GM12875 (cell line): ENCODE data around the gene DCAF12L1.

Source experiments
- H3K4me3 ChIP-seq: one replicate; pipeline ENCODE4 v1.5.1; 2011; ENCODE audit warnings: low read depth, low read length, control low read depth
- CTCF ChIP-seq: IDR thresholded peaks from 2 replicates; pipeline ENCODE4 v1.5.1; 2011; ENCODE audit warnings: low read depth, mild to moderate bottlenecking, control low read depth, inconsistent platforms, low read length, moderate library complexity, borderline replicate concordance; ENCODE audit not compliant: insufficient read depth

The DCAF12L1 gene

GRCh38 chrX:126552313-126553022 is at the start of gene DCAF12L1:
DCAF12L1 (minus strand) TSS chrX:126552814; CDS start chrX:126552608, 206 bp downstream.
- no peak for TF ChIP-seq CTCF
- H3K4me3 ChIP-seq: no peak within 1 kb of the TSS

- no peak for TF ChIP-seq CTCF
These were observed 28.3 kb upstream of the DCAF12L1 start for GRCh38 chrX:126580877-126581276.

GRCh38 chrX:126575911-126576310 is 23.3 kb upstream of the DCAF12L1 start:
- TF ChIP-seq CTCF: no peak
- no peak overlapping the region for H3K4me3 ChIP-seq

More at GRCh38 chrX:126580877-126581276, 28.3 kb upstream of the DCAF12L1 start:
- no peak overlapping the region for H3K4me3 ChIP-seq

GRCh38 chrX:126557151-126557550 is 4.5 kb upstream of the DCAF12L1 start:
- no peak overlapping the region for H3K4me3 ChIP-seq
- TF ChIP-seq CTCF: no peak

GRCh38 chrX:126551725-126552312 is 795 bp downstream of the DCAF12L1 start:
- H3K4me3 ChIP-seq: no peak overlapping the region
- TF ChIP-seq CTCF: no peak

- H3K4me3 ChIP-seq: no peak overlapping the region
- no peak for TF ChIP-seq CTCF
These were observed 1.3 kb downstream of the DCAF12L1 start for GRCh38 chrX:126551306-126551705.

GRCh38 chrX:126550816-126551215 is 1.8 kb downstream of the DCAF12L1 start:
- no peak for TF ChIP-seq CTCF
- no peak overlapping the region for H3K4me3 ChIP-seq
